Trophoblast cell (in vitro differentiated cells and primary cell): Measurements from ENCODE around the gene SLC36A4.
A peak's percentile ranks its signal among the peaks of the same experiment; 100 is the strongest.

ENCODE experiments used
- DNase-seq, 2 donors: peaks; one replicate each; pipeline ENCODE4 v3.0.0-alpha.2; 2016
- H2AFZ ChIP-seq: 2 replicates; pipeline ENCODE4 v1.6.1; 2013; ENCODE audit warnings: low read length, moderate library complexity, mild to moderate bottlenecking; ENCODE audit not compliant: insufficient read depth, poor library complexity
- H2AK5ac ChIP-seq: 2 replicates; pipeline ENCODE4 v1.6.1; 2013; ENCODE audit warnings: mild to moderate bottlenecking, low read length
- H2BK120ac ChIP-seq: 2 replicates; pipeline ENCODE4 v1.6.1; 2013; ENCODE audit warnings: low read length, mild to moderate bottlenecking, moderate library complexity; ENCODE audit not compliant: insufficient read depth, poor library complexity
- H2BK12ac ChIP-seq: 2 replicates; pipeline ENCODE4 v1.6.1; 2013; ENCODE audit warnings: mild to moderate bottlenecking, low read length, moderate library complexity
- H2BK5ac ChIP-seq: 2 replicates; pipeline ENCODE4 v1.6.1; 2013; ENCODE audit warnings: low read length, low read depth, moderate library complexity, mild to moderate bottlenecking; ENCODE audit not compliant: poor library complexity
- H3K14ac ChIP-seq: 2 replicates; pipeline ENCODE4 v1.6.1; 2013; ENCODE audit warnings: mild to moderate bottlenecking, low read length
- H3K18ac ChIP-seq: 2 replicates; pipeline ENCODE4 v1.6.1; 2013; ENCODE audit warnings: mild to moderate bottlenecking, low read length
- H3K23ac ChIP-seq: 2 replicates; pipeline ENCODE4 v1.6.1; 2013; ENCODE audit warnings: low read length
- H3K27ac ChIP-seq: 2 replicates; pipeline ENCODE4 v1.5.1; 2013; ENCODE audit warnings: low read depth, mild to moderate bottlenecking, inconsistent platforms, low read length, moderate library complexity
- H3K27me3 ChIP-seq: 2 replicates; pipeline ENCODE4 v1.6.1; 2013; ENCODE audit warnings: inconsistent platforms, mild to moderate bottlenecking, low read length, moderate library complexity; ENCODE audit not compliant: insufficient read depth
- H3K36me3 ChIP-seq, 2 experiments: 1 replicate in 1 of 2; 2 replicates in 1 of 2; pipeline ENCODE4 v1.6.1; 2013; ENCODE audit warnings: low read length in 2 of 2, mild to moderate bottlenecking in 2 of 2, moderate library complexity in 1 of 2; ENCODE audit not compliant: insufficient read depth in 2 of 2, control insufficient read depth in 1 of 2
- H3K4ac ChIP-seq: 2 replicates; pipeline ENCODE4 v1.6.1; 2013; ENCODE audit warnings: low read depth, mild to moderate bottlenecking, low read length, moderate library complexity
- H3K4me1 ChIP-seq, 2 experiments: 1 replicate in 1 of 2; 2 replicates in 1 of 2; pipeline ENCODE4 v1.6.1; 2013; ENCODE audit warnings: low read length in 2 of 2, mild to moderate bottlenecking in 2 of 2, moderate library complexity in 1 of 2; ENCODE audit not compliant: insufficient read depth in 2 of 2, control insufficient read depth in 1 of 2
- H3K4me2 ChIP-seq: 2 replicates; pipeline ENCODE4 v1.6.1; 2013; ENCODE audit warnings: inconsistent platforms, mild to moderate bottlenecking, low read length, moderate library complexity
- H3K4me3 ChIP-seq: 2 replicates; pipeline ENCODE4 v1.5.1; 2013; ENCODE audit warnings: mild to moderate bottlenecking, low read depth, low read length, inconsistent platforms
- H3K79me1 ChIP-seq: one replicate; pipeline ENCODE4 v1.6.1; 2013; ENCODE audit warnings: low read length
- H3K79me2 ChIP-seq: 2 replicates; pipeline ENCODE4 v1.6.1; 2013; ENCODE audit warnings: low read length, mild to moderate bottlenecking; ENCODE audit not compliant: control insufficient read depth, insufficient read depth, poor library complexity
- H3K9ac ChIP-seq: 2 replicates; pipeline ENCODE4 v1.6.1; 2013; ENCODE audit warnings: mild to moderate bottlenecking, low read length
- H3K9me3 ChIP-seq: 2 replicates; pipeline ENCODE4 v1.6.1; 2013; ENCODE audit warnings: low read depth, mild to moderate bottlenecking, control low read depth, inconsistent platforms, low read length; ENCODE audit not compliant: insufficient read depth
- H4K12ac ChIP-seq: 2 replicates; pipeline ENCODE4 v1.6.1; 2013; ENCODE audit warnings: low read depth, mild to moderate bottlenecking, low read length, moderate library complexity
- H4K8ac ChIP-seq: 2 replicates; pipeline ENCODE4 v1.6.1; 2013; ENCODE audit warnings: low read depth, mild to moderate bottlenecking, low read length, moderate library complexity
- H4K91ac ChIP-seq: one replicate; pipeline ENCODE4 v1.6.1; 2013; ENCODE audit warnings: low read depth, mild to moderate bottlenecking, low read length, moderate library complexity
- whole genome bisulfite sequencing: extraction: QIAGEN DNeasy Blood & Tissue Kit; methylation state at CpG from one replicate; pipeline ENCODE4 v1.1.7; 2013; ENCODE audit warnings: missing lambda C conversion rate; ENCODE audit not compliant: insufficient read length, insufficient coverage; ENCODE audit errors: extremely low coverage; 5-methylcytosine and 5-hydroxymethylcytosine counted together

Gene SLC36A4

GRCh38 chr11:93208663-93209270 lies 11.0 kb upstream of the SLC36A4 start:
- Histone ChIP-seq H3K4me3 (no peak overlapping the region), H3K4me2 (no peak overlapping the region), H2BK120ac (no peak overlapping the region), H3K4ac (no peak overlapping the region), H3K79me1 (no peaks in the 10 kb centered on the region), H3K4me1 (no peaks in the 10 kb centered on the region), H4K8ac (no peak overlapping the region), H3K9me3 (no peaks in the 10 kb centered on the region), H2AFZ (no peak overlapping the region), H3K79me2 (no peaks in the 10 kb centered on the region), H3K27ac (no peak overlapping the region), H2BK5ac (no peak overlapping the region), H4K12ac (no peak overlapping the region), H3K23ac (no peak overlapping the region), H3K36me3 (no peaks in the 10 kb centered on the region), H3K27me3 (no peaks in the 10 kb centered on the region), H3K18ac (no peak overlapping the region), H4K91ac (no peak overlapping the region), H2BK12ac (no peak overlapping the region), H3K9ac (no peak overlapping the region), H3K14ac (no peak overlapping the region), H2AK5ac (no peak overlapping the region)
- no CpG with 5 or more reads among the region's 1 CpG for WGBS
- no peak for DNase-seq

- no peak for DNase-seq
- Histone ChIP-seq H3K4me3 (no peak overlapping the region), H4K12ac (no peak overlapping the region), H3K79me1 (peaks cover 7% of the 10 kb centered on the region), H3K27me3 (no peaks in the 10 kb centered on the region), H4K91ac (no peak overlapping the region), H3K27ac (no peak overlapping the region), H2BK12ac (no peak overlapping the region), H4K8ac (no peak overlapping the region), H3K23ac (no peak overlapping the region), H3K18ac (no peak overlapping the region), H2AFZ (no peak overlapping the region), H3K9me3 (peaks cover 2% of the 10 kb centered on the region), H2BK120ac (no peak overlapping the region), H3K9ac (no peak overlapping the region), H3K79me2 (peaks cover 5% of the 10 kb centered on the region), H3K36me3 (no peaks in the 10 kb centered on the region), H2AK5ac (no peak overlapping the region), H3K4me2 (no peak overlapping the region), H3K4me1 (peaks cover 0 to 5% of the 10 kb centered on the region in 2 experiments), H3K4ac (no peak overlapping the region), H2BK5ac (no peak overlapping the region), H3K14ac (no peak overlapping the region)
- no CpG with 5 or more reads among the region's 1 CpG for WGBS
These were observed 1.8 kb upstream of the SLC36A4 start for GRCh38 chr11:93199616-93200015.

- Histone ChIP-seq H3K27me3 (no peaks in the 10 kb centered on the region), H3K14ac (no peak overlapping the region), H3K27ac (no peak overlapping the region), H3K79me2 (peaks cover 5% of the 10 kb centered on the region), H3K79me1 (peaks cover 7% of the 10 kb centered on the region), H3K9ac (no peak overlapping the region), H2BK120ac (no peak overlapping the region), H2BK5ac (no peak overlapping the region), H2BK12ac (no peak overlapping the region), H3K18ac (no peak overlapping the region), H3K4me1 (peaks cover 0 to 5% of the 10 kb centered on the region in 2 experiments), H3K4me2 (peak overlapping the region; percentile 83), H3K4me3 (peak overlapping the region; percentile 96), H2AK5ac (no peak overlapping the region), H4K8ac (no peak overlapping the region), H2AFZ (peak overlapping the region; percentile 79), H4K12ac (no peak overlapping the region), H3K23ac (no peak overlapping the region), H3K36me3 (no peaks in the 10 kb centered on the region), H3K4ac (no peak overlapping the region), H4K91ac (no peak overlapping the region), H3K9me3 (peaks cover 2% of the 10 kb centered on the region)
- WGBS, result no CpG with 5 or more reads among the region's 14 CpGs
- peak in 1 of 2 donors; percentile 20 for DNase-seq
These were observed 539 bp upstream of the SLC36A4 start for GRCh38 chr11:93198215-93198845.

- Histone ChIP-seq H3K4me2 (peak overlapping the region; percentile 83), H3K9ac (peak overlapping the region; percentile 76), H3K27ac (peak overlapping the region; percentile 24), H3K4ac (peak overlapping the region; percentile 10), H3K79me2 (peaks cover 5% of the 10 kb centered on the region), H3K14ac (no peak overlapping the region), H4K8ac (peak overlapping the region; percentile 30), H4K12ac (no peak overlapping the region), H3K27me3 (no peaks in the 10 kb centered on the region), H2AFZ (no peak overlapping the region), H2BK5ac (no peak overlapping the region), H2BK120ac (no peak overlapping the region), H2BK12ac (no peak overlapping the region), H3K36me3 (no peaks in the 10 kb centered on the region), H2AK5ac (no peak overlapping the region), H4K91ac (no peak overlapping the region), H3K4me3 (peak overlapping the region; percentile 96), H3K23ac (no peak overlapping the region), H3K4me1 (peaks cover 0 to 5% of the 10 kb centered on the region in 2 experiments), H3K79me1 (peaks cover 7% of the 10 kb centered on the region), H3K9me3 (peaks cover 2% of the 10 kb centered on the region), H3K18ac (no peak overlapping the region)
- WGBS, result no CpG with 5 or more reads among the region's 13 CpGs
- peak in 1 of 2 donors; percentile 55 for DNase-seq
These were observed 893 bp downstream of the SLC36A4 start for GRCh38 chr11:93196816-93197379.
